ENCODE measurements around the gene KIF25.

GRCh38 chr6:168075787-168076202 lies 78.3 kb downstream of the KIF25 start:
- no peak for TF ChIP-seq CTCF (IDR thresholded peaks at IDR 0.05)
- no peak for TF ChIP-seq POLR2AphosphoS5 (IDR thresholded peaks at IDR 0.05)
